ENCODE data around the gene SSTR3.
A peak's percentile ranks its signal among the peaks of the same experiment; 100 is the strongest.

Gene SSTR3

DNA sequence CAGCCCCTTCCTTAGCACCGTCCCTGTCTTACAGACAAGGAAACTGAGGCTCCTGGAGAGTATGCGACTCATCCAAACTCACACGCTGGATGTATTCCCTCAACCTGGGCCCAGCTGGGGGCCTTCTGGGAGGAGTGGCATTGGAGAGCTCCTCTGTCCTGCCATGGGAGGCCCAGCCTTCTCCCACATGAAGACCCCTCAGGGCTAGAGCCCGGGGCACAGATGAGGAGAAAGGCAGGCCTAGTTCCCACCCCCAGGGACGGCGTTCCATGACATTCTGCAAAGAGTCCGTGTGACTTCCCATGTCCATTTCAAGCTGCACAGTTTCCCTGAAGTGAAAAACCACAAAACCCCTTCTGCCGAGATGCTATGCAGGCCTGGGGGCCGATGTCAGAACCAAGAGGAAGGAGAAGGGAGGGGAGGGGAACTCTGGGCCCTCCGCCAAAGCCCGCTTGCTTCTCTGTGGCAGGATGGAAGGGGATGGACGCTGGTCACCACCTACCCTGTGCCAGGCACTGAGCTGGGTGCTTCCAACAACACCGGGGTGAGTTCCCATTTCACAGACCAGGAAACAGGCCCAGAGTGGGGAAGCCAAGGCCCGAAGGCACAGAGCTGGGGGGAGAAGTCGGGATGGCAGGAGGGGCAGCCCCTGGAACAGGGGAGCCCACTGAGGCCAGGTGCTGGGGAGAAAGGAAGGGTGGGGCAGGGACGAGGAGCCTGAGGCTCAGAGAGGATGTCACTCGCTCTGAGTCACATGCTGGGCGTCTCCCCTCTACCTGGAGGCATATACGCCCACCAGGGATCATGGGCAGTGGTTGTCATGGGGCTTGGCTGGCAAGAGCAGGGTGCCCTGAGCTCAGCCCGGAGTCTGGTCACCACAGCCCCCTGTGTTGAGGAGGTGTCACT, 16.1 kb upstream of the SSTR3 start:
- DNase-seq: peak; percentile 31

DNA sequence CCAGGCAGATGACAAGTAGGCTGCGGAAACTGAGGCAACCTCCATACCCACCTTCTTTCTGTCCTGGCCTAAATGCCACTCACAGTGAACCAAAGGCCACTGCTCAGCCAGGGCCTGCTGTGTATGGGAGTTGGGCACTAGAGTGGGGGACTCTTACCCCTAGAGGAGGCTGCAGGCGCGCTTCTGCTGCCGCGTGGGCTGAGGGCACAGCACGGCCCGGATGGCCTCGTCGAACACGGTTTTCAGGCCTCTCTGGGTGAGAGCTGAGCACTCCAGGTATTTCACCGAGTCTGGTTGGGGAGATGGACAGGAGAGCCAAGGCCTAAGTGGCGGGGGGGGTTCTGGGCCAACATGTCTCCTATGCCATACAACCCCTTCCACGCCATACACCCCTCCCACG, 14.2 kb upstream of the SSTR3 start:
- no peak for DNase-seq

DNA sequence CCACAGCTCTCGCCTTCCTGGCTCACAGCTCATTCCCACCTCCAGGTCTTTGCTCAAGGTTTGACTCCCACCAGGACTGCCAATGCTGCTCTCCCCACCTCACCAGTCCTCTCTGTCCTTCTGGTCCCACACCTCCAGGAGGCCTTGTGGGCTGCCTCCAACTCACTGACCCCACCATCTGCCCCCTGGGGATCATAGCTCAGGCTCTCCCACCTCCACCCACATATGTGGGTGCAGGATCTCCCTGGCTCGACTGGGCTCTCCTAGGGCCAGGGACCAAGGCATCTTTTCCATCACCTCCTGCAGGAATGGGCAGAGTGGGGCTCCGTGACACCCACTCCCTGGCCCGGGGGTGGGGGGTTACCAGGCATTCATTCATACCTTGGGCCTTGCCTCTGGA, 13.8 kb upstream of the SSTR3 start:
- no peak for DNase-seq

DNA sequence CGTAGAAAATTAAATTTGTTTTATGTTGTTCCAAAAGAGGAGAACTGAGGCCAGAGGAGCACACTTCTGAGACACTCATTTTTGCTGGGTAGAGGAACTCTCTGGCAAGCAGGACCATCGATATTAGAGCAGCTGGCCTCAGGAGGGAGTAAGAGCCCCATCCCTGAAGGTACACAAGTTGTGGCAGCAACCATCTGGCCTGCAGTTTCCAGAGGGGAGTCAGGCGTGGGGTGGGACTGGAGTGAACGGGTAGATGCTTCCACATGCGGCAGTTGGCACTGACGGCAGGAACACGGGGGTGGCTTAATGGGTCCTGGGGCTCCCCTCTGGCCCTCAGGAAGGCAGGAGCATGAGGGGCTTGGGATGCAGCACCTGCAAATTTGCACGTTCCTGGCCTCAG, 13.2 kb upstream of the SSTR3 start:
- DNase-seq: no peak

DNA sequence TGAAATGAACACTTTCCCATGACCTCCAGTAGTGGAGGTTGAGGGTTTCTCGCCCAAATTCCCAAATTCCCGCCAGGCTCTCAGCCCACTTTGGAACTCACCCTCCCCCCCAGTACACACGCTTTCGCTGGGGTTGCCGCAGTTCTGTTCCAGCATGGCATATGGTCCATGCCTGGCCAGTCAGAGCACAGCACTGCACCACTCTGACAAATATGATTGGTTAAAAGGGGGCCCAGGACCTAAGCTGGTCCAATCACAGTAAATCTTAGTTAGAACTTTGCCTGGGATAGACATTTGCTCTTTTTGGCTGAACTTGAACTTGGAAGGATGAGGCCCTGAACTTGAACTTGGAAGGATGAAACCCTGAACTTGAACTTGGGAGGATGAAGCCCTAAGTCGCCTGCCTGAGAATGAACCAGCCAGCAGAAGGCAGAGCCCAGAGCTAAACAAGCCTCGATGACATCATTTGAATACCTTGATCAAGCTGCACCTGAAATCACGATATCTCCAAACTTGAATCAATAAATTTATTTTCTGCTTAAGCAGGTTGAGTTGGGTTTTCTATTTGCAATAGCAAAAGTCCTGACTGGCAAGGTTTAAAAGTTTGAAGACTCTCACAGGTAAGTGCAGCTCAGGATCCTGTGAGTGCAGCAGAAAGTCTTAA, 12.6 kb upstream of the SSTR3 start:
- DNase-seq: no peak

DNA sequence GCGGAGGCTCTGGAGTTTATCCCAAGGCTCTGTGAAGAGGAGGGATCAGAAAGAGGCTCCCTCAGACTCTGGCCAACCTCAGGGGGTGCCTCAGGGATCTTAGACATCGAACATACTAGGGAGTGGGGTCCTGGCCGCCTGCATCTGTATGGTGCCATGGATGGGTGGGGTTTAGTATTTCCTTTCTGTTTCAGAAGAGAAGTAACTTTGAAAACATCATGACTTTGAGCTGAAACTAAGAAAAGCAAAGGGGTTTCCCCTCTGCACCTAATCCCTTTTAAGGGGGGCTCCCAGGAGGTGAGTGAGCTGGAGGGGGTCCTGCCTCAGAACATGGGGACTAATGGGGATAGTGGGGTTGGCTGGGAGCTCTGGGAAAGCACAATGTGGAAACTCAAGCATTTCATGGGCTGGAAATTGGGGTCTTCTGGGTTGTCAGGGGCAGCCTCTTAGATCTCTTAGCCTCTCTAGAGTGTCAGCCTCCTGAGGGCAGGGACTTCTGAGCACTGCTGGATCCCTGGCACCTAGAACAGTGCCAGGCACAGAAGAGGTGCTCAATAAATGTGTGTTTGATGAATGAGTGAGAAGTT, 11.8 kb upstream of the SSTR3 start:
- DNase-seq: no peak

DNA sequence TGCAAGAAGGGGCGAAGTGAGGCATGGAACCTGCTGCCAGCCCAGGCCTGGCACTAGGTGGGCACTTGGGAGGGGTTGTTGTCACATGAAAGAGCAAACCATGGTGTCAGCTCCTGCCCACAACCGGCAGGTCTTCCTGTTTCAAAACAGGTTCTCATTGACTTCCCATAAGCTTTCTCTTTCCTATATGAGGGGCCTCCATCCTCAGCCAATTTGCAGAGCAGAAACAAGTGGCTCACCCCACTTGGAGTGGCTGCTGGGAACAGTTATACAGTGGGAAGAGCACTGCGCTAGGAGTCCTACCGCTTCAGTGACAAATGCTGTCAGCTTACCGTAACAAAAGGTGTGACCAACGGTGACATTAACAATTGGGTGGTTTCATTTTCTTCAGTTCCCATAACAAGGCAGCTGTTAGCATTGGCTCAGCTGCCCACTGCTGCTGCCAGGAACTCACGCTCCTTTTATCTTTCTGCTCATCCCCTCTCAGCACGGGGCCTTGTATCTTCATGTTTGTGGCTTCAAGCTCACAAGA, 10.2 kb upstream of the SSTR3 start:
- no peak for DNase-seq

DNA sequence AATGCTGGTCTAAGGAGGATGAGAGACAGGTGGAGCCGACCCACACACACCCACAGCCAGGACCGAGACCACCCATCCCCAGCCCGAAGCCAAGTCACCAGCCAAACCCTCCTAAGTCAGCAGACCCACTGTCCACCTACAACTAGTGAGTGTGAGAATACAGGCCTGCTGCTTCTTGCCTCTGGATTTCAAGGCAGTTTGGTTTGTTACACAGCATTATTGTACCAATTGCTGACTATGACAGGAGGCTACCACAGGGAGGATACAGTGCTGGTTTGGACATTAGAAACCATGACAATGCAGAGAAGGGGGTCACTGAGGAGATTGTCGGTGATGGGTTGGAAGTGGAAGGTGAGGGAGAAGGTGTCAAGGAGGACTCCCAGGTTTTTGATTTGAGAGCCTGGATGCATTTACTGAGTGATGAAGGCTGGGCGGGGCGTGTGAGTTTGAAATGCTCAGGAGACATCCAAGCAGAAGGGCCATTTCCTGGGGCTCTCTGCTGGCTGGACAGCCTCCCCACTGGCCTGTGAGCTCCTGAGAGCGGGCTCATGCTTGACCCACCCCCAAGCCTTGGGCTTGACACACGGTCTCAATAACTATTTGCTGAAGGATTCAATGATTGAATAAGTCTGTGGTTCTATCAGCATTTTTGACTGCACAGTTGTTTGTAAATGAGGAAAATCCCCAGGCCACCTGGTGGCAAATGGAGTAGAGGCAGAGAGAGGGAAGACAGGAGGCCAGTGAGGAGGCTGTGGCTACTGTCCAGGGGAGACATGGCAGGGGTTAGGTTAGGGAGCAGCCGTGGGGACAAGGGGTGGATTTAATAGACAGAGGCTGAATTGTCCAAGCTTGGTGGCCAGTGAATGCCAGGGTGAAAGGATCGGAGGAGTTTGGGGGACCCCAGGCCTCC, 9.4 kb upstream of the SSTR3 start:
- DNase-seq: no peak

DNA sequence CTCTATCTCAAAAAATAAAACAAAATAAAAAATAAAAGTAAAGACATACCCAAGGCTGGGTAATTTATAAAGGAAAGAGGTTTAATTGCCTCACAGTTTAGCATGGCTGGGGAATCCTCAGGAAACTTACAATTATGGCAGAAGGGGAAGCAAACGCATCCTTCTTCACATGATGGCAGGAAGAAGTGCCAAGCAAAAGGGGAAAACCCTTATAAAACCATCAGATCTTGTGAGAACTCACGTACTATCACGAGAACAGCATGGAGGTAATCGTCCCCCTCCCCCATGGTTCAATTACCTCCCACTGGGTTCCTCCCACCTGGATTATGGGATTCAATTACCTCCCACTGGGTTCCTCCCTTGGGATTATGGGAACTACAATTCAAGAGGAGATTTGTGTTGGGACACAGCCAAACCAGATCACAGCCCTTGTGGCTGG, 8.3 kb upstream of the SSTR3 start:
- DNase-seq: no peak

DNA sequence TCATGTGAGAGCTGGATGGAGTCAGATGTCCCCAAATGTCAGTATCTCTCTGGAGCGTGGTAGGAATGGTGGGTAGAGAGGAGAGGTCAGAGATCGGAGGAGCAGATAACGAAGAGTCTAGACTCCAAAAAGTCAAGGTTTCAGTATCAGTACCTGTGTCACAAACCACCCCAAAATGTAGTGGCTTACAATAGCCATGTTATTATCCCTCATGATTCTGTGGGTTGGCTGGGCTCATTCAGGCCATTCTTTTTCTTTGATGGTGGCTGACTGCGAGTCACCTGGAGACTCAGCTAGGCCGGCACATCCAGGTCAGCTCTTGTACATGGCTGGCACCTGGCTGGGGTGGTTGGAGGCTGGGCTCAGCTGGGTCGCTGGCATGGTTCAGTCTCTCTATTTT, 7.3 kb upstream of the SSTR3 start:
- no peak for DNase-seq

DNA sequence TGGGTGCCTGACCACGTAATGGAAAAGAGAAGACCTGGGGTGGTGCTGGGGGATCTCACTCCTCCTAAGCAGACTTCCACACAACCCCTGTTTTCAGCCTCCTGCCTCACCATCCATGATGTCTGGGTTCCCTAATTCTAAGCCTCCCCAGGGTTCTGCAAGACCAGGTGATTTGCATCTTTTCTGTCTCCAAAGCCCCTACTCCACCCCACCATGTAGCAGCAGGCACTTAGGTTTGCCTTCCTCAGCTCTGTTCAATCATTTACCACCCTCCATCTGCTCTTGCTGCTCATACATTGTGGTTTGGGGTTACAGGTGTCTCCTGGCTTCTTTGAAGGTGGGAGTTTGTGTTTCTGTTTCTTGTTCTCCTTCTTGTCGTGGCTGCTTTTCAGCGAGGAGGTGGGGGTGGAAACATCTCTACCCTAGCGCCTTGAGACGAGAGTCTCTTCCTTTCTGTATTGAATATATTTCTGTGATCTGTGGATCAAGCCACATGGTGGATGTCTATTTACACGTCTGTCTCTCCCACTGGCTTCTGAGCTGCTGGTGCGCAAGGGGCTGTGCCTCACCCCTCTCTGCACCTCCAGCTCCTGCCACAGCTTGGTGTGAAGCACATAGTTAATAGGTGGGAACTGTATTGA, 6.6 kb upstream of the SSTR3 start:
- no peak for DNase-seq

DNA sequence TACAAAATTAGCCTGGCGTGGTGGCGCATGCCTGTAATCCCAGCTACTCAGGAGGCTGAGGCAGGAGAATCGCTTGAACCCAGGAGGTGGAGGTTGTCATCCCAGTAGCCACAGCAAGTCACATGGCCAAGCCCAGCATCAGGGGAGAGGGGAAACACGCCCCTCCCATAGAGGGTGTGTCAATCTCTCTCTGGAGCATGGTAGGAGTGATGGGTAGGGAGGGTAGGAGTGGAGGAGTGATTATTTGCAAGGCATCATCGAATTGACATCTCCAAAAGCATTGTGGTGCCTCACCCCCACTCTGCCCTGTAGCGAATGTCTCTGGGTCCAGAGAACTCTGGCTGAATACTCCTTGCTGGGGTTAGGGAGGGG, 6.1 kb upstream of the SSTR3 start:
- no peak for DNase-seq

DNA sequence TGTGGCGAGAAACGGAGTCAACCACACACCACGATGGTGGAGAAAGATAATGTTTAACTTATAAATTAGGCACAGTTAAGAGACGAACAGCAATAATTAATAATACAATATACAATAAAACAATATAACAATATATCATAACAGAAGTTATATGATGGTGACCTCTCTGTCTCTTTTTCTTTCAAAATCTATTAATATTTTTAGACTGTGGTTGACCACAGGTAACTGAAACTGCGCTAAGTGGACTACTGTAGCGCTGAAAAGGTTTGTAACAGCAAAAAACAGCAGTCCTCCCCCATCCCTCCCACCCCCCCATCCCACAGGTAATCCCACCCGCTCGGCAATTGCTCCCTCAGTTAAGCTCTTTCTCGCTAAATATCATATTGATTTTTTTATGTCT, 3.6 kb upstream of the SSTR3 start:
- no peak for DNase-seq

DNA sequence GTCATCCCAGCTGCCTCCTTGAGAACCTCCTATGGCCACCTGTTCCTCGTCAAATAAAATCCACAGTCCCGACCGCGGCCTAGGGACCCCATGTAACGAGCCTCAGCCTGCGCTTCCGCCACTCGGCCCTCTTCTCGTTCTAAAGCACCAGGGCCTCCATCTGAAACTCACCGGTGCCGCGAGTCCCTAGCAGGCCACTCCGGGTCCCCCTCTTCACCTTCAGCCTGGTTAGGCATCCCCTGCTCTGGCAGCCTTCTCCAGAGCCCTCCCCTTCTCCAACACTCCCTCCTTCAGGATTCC, 2.4 kb upstream of the SSTR3 start:
- DNase-seq: no peak

DNA sequence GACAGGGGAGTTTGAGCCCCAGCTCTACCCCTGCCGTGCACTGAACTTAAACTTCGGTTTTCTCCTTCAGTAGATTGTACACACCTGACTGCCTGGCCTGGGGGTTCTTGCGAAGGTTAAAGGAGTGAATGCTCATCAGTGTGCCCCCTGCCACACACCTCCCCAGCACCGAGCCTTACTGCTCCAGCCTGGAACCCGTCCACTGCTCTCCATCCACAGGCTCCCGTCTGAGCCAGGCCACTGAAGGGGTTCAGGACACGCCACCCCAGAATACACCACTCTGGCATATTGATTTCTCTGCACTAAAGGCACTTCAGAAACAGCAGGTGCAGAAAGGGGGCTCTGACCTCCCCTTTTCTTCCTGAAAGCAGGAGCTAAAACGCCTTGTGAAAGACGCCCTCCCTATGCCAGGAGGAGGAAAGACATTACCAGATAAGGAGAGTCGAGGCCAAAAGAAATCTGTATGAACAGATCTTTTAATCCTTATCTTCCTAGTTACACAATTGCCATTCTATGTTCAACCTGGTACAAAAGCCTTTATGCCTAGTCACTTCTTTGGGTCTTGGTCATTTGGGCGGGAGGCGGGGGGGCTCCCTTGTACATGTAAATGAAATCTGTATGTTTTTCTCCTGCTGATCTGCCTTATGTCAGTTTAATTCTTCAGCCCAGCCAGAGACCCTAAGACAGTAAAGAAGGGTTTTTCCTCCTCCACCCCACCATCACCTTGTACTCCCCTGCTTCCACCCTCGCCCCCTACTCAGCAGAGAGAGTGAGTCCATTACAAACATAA, 1.9 kb upstream of the SSTR3 start:
- DNase-seq: no peak

DNA sequence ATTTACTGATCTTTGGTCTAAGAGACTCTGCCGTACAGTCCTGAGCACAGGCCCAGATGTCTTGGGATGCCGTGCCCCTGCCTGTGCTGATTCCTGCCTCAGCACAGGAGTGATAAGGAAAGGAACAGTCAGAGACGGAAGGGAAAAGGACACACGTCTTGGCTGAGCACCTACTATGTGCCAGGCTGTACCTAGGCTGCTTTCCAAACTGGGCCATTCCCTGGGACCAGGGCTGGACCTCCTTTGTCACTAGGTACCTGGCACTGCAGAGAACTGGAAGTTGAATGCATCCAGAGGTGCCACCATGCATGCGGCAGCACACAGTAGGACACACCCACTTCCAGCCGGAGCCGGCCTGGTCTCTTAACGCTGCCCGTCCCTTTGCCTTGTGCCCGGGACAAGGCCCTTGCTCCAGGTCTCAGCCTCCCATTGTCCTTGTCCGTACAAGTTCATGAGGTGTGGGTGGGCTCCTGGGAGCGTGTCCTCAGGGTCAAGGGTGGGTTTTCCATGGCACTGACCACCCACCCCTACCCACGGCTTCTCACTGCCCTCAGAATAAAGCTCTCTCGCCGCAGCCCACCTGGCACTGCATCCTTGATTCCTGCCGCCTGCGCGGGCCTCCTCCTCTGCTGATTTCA, 1.1 kb upstream of the SSTR3 start:
- no peak for DNase-seq

DNA sequence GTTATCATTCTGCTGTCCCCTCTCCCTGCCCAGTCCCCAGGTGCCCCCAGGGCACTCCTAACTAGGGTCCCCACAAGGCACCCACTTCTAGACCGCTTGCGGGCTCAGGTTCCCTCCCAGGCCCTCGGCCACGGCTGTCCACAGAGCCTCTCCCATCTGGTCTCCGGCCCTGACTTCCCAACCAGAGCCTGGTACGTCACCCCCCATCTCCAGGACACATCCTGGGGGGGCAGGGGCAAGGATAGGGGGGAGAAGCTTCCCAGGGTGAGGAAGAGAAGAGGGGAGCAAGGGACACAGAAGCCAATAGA, 457 bp downstream of the SSTR3 start:
- no peak for DNase-seq

DNA sequence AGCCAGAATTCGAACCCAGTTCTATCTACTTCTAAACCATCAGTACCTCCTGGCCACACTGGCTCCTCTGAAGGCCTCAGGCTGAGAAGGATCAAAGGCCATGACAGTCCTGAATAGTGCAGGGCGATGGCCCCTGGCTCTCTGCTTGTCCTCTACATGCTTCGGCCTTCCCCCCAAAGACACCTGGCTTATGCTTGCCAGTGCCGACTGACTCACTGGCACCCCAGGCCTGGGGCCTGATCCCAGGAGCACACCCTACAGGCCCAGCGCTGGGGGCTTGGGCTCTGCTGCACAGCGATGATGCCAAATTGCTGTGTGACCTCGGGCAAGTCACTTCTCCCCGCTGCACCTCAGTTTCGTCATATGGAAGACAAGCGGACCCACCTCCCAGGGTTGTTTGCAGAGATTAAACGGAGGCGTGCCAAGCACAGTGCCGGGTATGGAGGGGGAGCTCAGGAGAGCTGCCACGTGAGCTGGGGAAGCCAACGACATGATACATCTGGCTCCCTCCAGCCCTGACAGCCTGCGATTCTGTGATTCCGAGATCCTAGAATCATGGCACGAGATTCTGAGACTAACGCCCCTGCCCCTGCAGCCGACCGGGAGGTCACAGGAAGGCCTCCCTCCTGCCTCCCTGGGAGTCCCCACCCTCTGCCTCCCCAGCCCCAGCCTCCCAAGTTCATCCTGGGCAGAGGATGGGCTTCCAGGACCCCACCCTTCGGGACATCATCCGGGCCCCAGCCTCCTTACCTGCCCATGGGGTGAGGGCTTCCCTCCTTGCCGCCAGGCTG, 1.0 kb downstream of the SSTR3 start:
- DNase-seq: no peak

DNA sequence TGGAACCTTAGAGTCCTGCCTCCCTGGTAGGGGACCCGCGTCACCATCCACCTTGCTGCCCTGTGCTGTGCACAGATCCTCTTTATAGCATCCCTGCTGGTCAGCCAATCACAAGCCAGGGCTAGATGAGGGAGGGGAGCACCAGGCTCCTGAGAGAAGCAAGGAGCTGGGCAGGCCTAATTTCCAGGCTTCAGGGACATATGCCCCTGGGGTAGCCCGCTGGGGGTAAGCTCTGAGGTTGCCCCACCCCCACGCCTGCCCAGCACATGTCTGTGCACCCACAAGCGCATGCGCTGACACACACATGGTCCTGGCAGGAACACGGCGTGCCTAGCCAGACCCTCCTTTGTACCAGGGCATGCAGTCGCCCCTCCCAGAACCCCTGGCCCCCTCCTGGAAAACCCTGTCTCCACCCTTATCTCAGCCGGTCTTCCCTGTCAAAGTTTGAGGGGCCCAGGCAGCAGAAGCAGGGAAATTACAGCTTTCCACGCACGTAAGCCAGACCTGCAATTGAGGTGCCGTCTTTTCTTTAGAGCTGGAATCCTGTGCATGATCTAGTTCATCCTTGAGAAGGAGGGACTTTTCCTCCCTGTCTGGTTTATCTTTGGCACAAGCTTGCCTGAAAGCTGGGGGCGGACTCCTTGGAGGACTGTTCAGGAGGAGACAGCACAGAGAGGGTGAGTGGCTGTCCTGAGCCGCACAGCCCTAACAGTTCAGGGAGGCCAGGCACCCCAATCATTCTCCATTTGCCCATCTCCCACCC, 2.1 kb downstream of the SSTR3 start:
- DNase-seq: no peak
